H9 (cell line): ENCODE measurements around the gene ZNF235. TPM values are rescaled to one million over a fixed set of nuclear protein-coding genes. Genes with fewer than 3 reads are reported as not detected.

Experiments used
- DNase-seq: peaks from one replicate; pipeline ENCODE4 v3.0.0-alpha.2; 2017
- H2AFZ ChIP-seq: one replicate; pipeline ENCODE4 v1.6.1; 2013; ENCODE audit warnings: mild to moderate bottlenecking, low read length, control low read depth, moderate library complexity
- H2AK5ac ChIP-seq: 2 replicates; pipeline ENCODE4 v1.6.1; 2013; ENCODE audit warnings: low read length, control low read depth, mixed read lengths; ENCODE audit not compliant: insufficient read length
- H2BK120ac ChIP-seq: one replicate; pipeline ENCODE4 v1.6.1; 2013; ENCODE audit warnings: low read depth, mild to moderate bottlenecking, low read length, control low read depth, inconsistent platforms; ENCODE audit not compliant: poor library complexity, severe bottlenecking
- H2BK12ac ChIP-seq: 2 replicates; pipeline ENCODE4 v1.6.1; 2013; ENCODE audit warnings: low read length, control low read depth, mixed read lengths, low read depth; ENCODE audit not compliant: insufficient read length
- H2BK15ac ChIP-seq: 2 replicates; pipeline ENCODE4 v1.6.1; 2013; ENCODE audit warnings: low read depth, low read length, control low read depth
- H2BK20ac ChIP-seq: one replicate; pipeline ENCODE4 v1.6.1; 2013; ENCODE audit warnings: low read depth, mild to moderate bottlenecking, low read length, control low read depth, inconsistent platforms; ENCODE audit not compliant: poor library complexity, severe bottlenecking
- H2BK5ac ChIP-seq: 2 replicates; pipeline ENCODE4 v1.6.1; 2013; ENCODE audit warnings: low read length, control low read depth, mixed read lengths; ENCODE audit not compliant: insufficient read length
- H3K14ac ChIP-seq: 2 replicates; pipeline ENCODE4 v1.6.1; 2013; ENCODE audit warnings: low read length, control low read depth; ENCODE audit not compliant: insufficient read depth
- H3K18ac ChIP-seq: 2 replicates; pipeline ENCODE4 v1.6.1; 2013; ENCODE audit warnings: low read depth, mild to moderate bottlenecking, mixed read lengths, low read length, control low read depth; ENCODE audit not compliant: insufficient read length
- H3K23ac ChIP-seq: 2 replicates; pipeline ENCODE4 v1.6.1; 2013; ENCODE audit warnings: low read length, control low read depth, mixed read lengths, low read depth; ENCODE audit not compliant: insufficient read length
- H3K23me2 ChIP-seq: 2 replicates; pipeline ENCODE4 v1.6.1; 2013; ENCODE audit warnings: low read depth, mild to moderate bottlenecking, mixed read lengths, low read length, control low read depth; ENCODE audit not compliant: insufficient read length, poor library complexity, severe bottlenecking
- H3K27ac ChIP-seq: 2 replicates; pipeline ENCODE4 v1.5.1; 2013; ENCODE audit warnings: low read length, control low read depth, mixed read lengths, low read depth; ENCODE audit not compliant: insufficient read length
- H3K27me3 ChIP-seq: 2 replicates; pipeline ENCODE4 v1.6.1; 2013; ENCODE audit warnings: low read length, control low read depth, inconsistent platforms; ENCODE audit not compliant: insufficient read depth
- H3K4ac ChIP-seq: 2 replicates; pipeline ENCODE4 v1.6.1; 2013; ENCODE audit warnings: low read depth, mild to moderate bottlenecking, control low read depth, inconsistent platforms, low read length, moderate library complexity
- H3K4me1 ChIP-seq: 2 replicates; pipeline ENCODE4 v1.6.1; 2013; ENCODE audit warnings: low read length, control low read depth, inconsistent platforms; ENCODE audit not compliant: insufficient read depth
- H3K4me2 ChIP-seq: 2 replicates; pipeline ENCODE4 v1.6.1; 2013; ENCODE audit warnings: low read length, control low read depth, mixed read lengths; ENCODE audit not compliant: insufficient read length, insufficient read depth
- H3K56ac ChIP-seq: 2 replicates; pipeline ENCODE4 v1.6.1; 2013; ENCODE audit warnings: low read depth, mild to moderate bottlenecking, mixed read lengths, low read length, control low read depth; ENCODE audit not compliant: insufficient read length
- H3K79me1 ChIP-seq: 2 replicates; pipeline ENCODE4 v1.6.1; 2013; ENCODE audit warnings: low read depth, mild to moderate bottlenecking, moderate library complexity, low read length, control low read depth, inconsistent platforms; ENCODE audit not compliant: insufficient read depth, poor library complexity, severe bottlenecking
- H3K79me2 ChIP-seq: 2 replicates; pipeline ENCODE4 v1.6.1; 2013; ENCODE audit warnings: low read length, control low read depth, inconsistent platforms; ENCODE audit not compliant: insufficient read depth
- H3K9ac ChIP-seq: 2 replicates; pipeline ENCODE4 v1.6.1; 2013; ENCODE audit warnings: low read length, control low read depth, mixed read lengths; ENCODE audit not compliant: insufficient read length; ENCODE audit errors: extremely low read depth
- H3K9me3 ChIP-seq: one replicate; pipeline ENCODE4 v1.6.1; 2013; ENCODE audit warnings: low read depth, low read length, inconsistent platforms; ENCODE audit not compliant: control insufficient read depth
- H3T11ph ChIP-seq: one replicate; pipeline ENCODE4 v1.6.1; 2013; ENCODE audit warnings: mild to moderate bottlenecking, low read length, control low read depth, inconsistent platforms
- H4K20me1 ChIP-seq: one replicate; pipeline ENCODE4 v1.6.1; 2013; ENCODE audit not compliant: control insufficient read depth, insufficient read length, insufficient read depth
- H4K5ac ChIP-seq: 2 replicates; pipeline ENCODE4 v1.6.1; 2013; ENCODE audit warnings: low read depth, mild to moderate bottlenecking, mixed read lengths, low read length, control low read depth; ENCODE audit not compliant: insufficient read length
- H4K8ac ChIP-seq: replicated peaks from 2 replicates; pipeline ENCODE4 v1.6.1; 2013; ENCODE audit warnings: low read length, control low read depth, mixed read lengths, low read depth; ENCODE audit not compliant: insufficient read length
- H4K91ac ChIP-seq: 2 replicates; pipeline ENCODE4 v1.6.1; 2013; ENCODE audit warnings: low read depth, mild to moderate bottlenecking, moderate library complexity, mixed read lengths, low read length, control low read depth; ENCODE audit not compliant: insufficient read length
- H3K27ac Mint-ChIP-seq, 3 experiments: 2 replicates in 2 of 3; 3 replicates in 1 of 3; pipeline ENCODE4 v1.8.0; 2020 to 2021; ENCODE audit warnings: mixed read lengths in 3 of 3, mild to moderate bottlenecking in 1 of 3, moderate library complexity in 1 of 3
- H3K27me3 Mint-ChIP-seq: 2 replicates; pipeline ENCODE4 v1.8.0; 2021; ENCODE audit warnings: low read depth, mild to moderate bottlenecking, moderate library complexity, mixed read lengths
- H3K36me3 Mint-ChIP-seq, 3 experiments: 2 replicates in 2 of 3; 3 replicates in 1 of 3; pipeline ENCODE4 v1.8.0; 2020 to 2021; ENCODE audit warnings: low read depth in 3 of 3, mixed read lengths in 3 of 3; ENCODE audit not compliant: insufficient read depth in 1 of 3
- H3K4me1 Mint-ChIP-seq, 2 experiments: 2 replicates each; pipeline ENCODE4 v1.8.0; 2020; ENCODE audit warnings: mixed read lengths in 2 of 2
- H3K4me3 Mint-ChIP-seq, 2 experiments: 2 replicates in 1 of 2; 3 replicates in 1 of 2; pipeline ENCODE4 v1.8.0; 2020 to 2021; ENCODE audit warnings: mild to moderate bottlenecking in 2 of 2, mixed read lengths in 2 of 2, moderate library complexity in 1 of 2
- H3K9me3 Mint-ChIP-seq, 2 experiments: 2 replicates in 1 of 2; 3 replicates in 1 of 2; pipeline ENCODE4 v1.8.0; 2020; ENCODE audit warnings: mild to moderate bottlenecking in 2 of 2, mixed read lengths in 2 of 2, moderate library complexity in 1 of 2
- WGBS: extraction: QIAGEN DNeasy Blood & Tissue Kit; methylation state at CpG from one replicate; pipeline ENCODE4 v1.1.7; 2013; ENCODE audit warnings: missing lambda C conversion rate, low lambda C conversion rate, mixed read lengths; ENCODE audit not compliant: insufficient read length; ENCODE audit errors: extremely low coverage; 5-methylcytosine and 5-hydroxymethylcytosine counted together
- total RNA-seq: library from RNA; stranded (reverse); gene quantifications from 2 replicates; pipeline ENCODE4 v1.2.1, GENCODE V29; 2021
- TF ChIP-seq, protein P1 (sequence below): fragments of 200-600 bp; sonication (generic); conservative IDR thresholded peaks from 3 replicates; pipeline ENCODE4 v1.8.0; 2021; ENCODE audit warnings: antibody characterized with exemption, mild to moderate bottlenecking

The ZNF235 gene
- total RNA-seq, 1 experiment from 2014 or later: 6.6 TPM

GRCh38 chr19:44260343-44260681 lies 44.5 kb downstream of the ZNF235 start:
- H3K14ac ChIP-seq: peak overlapping the region; percentile 47; the same call in 1 of the 2 replicates
- H3K79me2 ChIP-seq: no peaks in the 10 kb centered on the region; the same call in 1 of the 2 replicates
- Mint-ChIP-seq H3K4me3 (peak overlapping the region; percentile 72 to 80), H3K27ac (peak overlapping the region; percentile 17 to 86 (median 69); a peak in 5 of 7 replicates), H3K4me1 (peaks cover 7 to 8% of the 10 kb centered on the region in 2 experiments), H3K36me3 (peaks cover 0 to 2% (median 1%) of the 10 kb centered on the region in 3 experiments; a peak in 3 of 7 replicates), H3K9me3 (peaks cover 30 to 39% of the 10 kb centered on the region in 2 experiments), H3K27me3 (no peaks in the 10 kb centered on the region)
- H2BK15ac ChIP-seq: no peak overlapping the region
- no CpG with 5 or more reads among the region's 7 CpGs for whole genome bisulfite sequencing
- no peak overlapping the region for H3K27ac ChIP-seq
- H2AK5ac ChIP-seq: no peak overlapping the region
- H4K91ac ChIP-seq: no peak overlapping the region
- no peaks in the 10 kb centered on the region for H4K20me1 ChIP-seq
- H2BK12ac ChIP-seq: no peak overlapping the region
- H2AFZ ChIP-seq: peak overlapping the region; percentile 57
- H3K79me1 ChIP-seq: no peaks in the 10 kb centered on the region
- peak overlapping the region; percentile 36 for H3K9ac ChIP-seq
- no peak overlapping the region for H3K18ac ChIP-seq
- no peak overlapping the region for H3K23ac ChIP-seq
- H4K8ac ChIP-seq: no peak overlapping the region
- TF ChIP-seq, protein P1, sequence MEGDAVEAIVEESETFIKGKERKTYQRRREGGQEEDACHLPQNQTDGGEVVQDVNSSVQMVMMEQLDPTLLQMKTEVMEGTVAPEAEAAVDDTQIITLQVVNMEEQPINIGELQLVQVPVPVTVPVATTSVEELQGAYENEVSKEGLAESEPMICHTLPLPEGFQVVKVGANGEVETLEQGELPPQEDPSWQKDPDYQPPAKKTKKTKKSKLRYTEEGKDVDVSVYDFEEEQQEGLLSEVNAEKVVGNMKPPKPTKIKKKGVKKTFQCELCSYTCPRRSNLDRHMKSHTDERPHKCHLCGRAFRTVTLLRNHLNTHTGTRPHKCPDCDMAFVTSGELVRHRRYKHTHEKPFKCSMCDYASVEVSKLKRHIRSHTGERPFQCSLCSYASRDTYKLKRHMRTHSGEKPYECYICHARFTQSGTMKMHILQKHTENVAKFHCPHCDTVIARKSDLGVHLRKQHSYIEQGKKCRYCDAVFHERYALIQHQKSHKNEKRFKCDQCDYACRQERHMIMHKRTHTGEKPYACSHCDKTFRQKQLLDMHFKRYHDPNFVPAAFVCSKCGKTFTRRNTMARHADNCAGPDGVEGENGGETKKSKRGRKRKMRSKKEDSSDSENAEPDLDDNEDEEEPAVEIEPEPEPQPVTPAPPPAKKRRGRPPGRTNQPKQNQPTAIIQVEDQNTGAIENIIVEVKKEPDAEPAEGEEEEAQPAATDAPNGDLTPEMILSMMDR: no peak
- no peak overlapping the region for H3K4ac ChIP-seq
- no peaks in the 10 kb centered on the region for H3K27me3 ChIP-seq
- H3K56ac ChIP-seq: no peak overlapping the region
- H4K5ac ChIP-seq: no peak overlapping the region
- H3K9me3 ChIP-seq: no peaks in the 10 kb centered on the region
- H2BK20ac ChIP-seq: no peak overlapping the region
- peak overlapping the region; percentile 92 for H3K4me2 ChIP-seq
- no peaks in the 10 kb centered on the region for H3K4me1 ChIP-seq
- H3K23me2 ChIP-seq: peaks cover 8% of the 10 kb centered on the region
- DNase-seq: no peak
- H2BK5ac ChIP-seq: no peak overlapping the region
- no peak overlapping the region for H3T11ph ChIP-seq
- H2BK120ac ChIP-seq: no peak overlapping the region
